PC-3 (cell line): Measurements from ENCODE around the gene CFAP299. TPM values are rescaled to one million over a fixed set of nuclear protein-coding genes. Genes with fewer than 3 reads are reported as not detected.

Source experiments
- ATAC-seq: fragments of 200-7000 bp; cut with Tn5 transposase; 2 replicates; pipeline ENCODE4 v1.9.1; 2020; ENCODE audit warnings: mild to moderate bottlenecking, moderate library complexity
- BruUV-seq: library from RNA; stranded (reverse); fragments of 400-500 nt; replicated peaks from 2 replicates; lab custom pipeline; 2021; lab: Mats Ljungman, UMichigan
- CTCF ChIA-PET: fragments of 300-600 bp; sonication (Branson Sonifier 250); formaldehyde crosslinking; loops from one replicate; lab custom pipeline; 2022; ENCODE audit warnings: antibody characterized with exemption; lab: Charles Lee
- POLR2A ChIA-PET: fragments of 300-600 bp; sonication (Branson Sonifier 250); formaldehyde crosslinking; loops from one replicate; lab custom pipeline; 2022; ENCODE audit warnings: antibody characterized with exemption; ENCODE audit not compliant: unreplicated experiment; lab: Charles Lee
- DNase-seq: peaks from one replicate; pipeline ENCODE4 v3.0.0-alpha.2; 2015
- H2AFZ ChIP-seq: fragments of 300-600 bp; sonication (generic); 2 replicates; pipeline ENCODE4 v1.6.0; 2016; ENCODE audit warnings: antibody characterized with exemption, low read length
- H3F3A ChIP-seq: fragments of 300-600 bp; sonication (generic); one replicate; pipeline ENCODE4 v1.6.0; 2017; ENCODE audit warnings: antibody characterized with exemption, low read length, control low read depth, mild to moderate bottlenecking; ENCODE audit not compliant: unreplicated experiment
- H3K27ac ChIP-seq: fragments of 300-600 bp; sonication (generic); 2 replicates; pipeline ENCODE4 v1.5.1; 2016; ENCODE audit warnings: mild to moderate bottlenecking, low read length
- H3K27me3 ChIP-seq: fragments of 300-600 bp; sonication (generic); 2 replicates; pipeline ENCODE4 v1.6.1; 2016; ENCODE audit warnings: low read length, mixed read lengths
- H3K36me3 ChIP-seq: fragments of 300-600 bp; sonication (generic); 2 replicates; pipeline ENCODE4 v1.6.1; 2016; ENCODE audit warnings: low read depth, mixed run types, low read length, mixed read lengths
- H3K4me1 ChIP-seq: fragments of 300-600 bp; sonication (generic); 2 replicates; pipeline ENCODE4 v1.5.1; 2016; ENCODE audit warnings: low read length; ENCODE audit not compliant: insufficient read depth
- H3K4me2 ChIP-seq: fragments of 300-600 bp; sonication (generic); 2 replicates; pipeline ENCODE4 v1.6.0; 2016; ENCODE audit warnings: low read length
- H3K4me3 ChIP-seq: fragments of 300-600 bp; sonication (generic); 2 replicates; pipeline ENCODE4 v1.5.1; 2016; ENCODE audit warnings: mild to moderate bottlenecking, low read length, mixed read lengths
- H3K79me2 ChIP-seq: fragments of 300-600 bp; sonication (generic); 2 replicates; pipeline ENCODE4 v1.6.1; 2017; ENCODE audit warnings: low read length, mixed read lengths
- H3K9ac ChIP-seq: fragments of 300-600 bp; sonication (generic); 2 replicates; pipeline ENCODE4 v1.6.0; 2016; ENCODE audit warnings: mild to moderate bottlenecking, low read length
- H3K9me2 ChIP-seq: fragments of 300-600 bp; sonication (generic); replicated peaks from 2 replicates; pipeline ENCODE4 v1.6.1; 2016; ENCODE audit warnings: mixed run types, low read length, mixed read lengths
- H3K9me3 ChIP-seq: fragments of 300-600 bp; sonication (generic); 2 replicates; pipeline ENCODE4 v1.6.1; 2016; ENCODE audit warnings: low read length, mixed read lengths
- H4K20me1 ChIP-seq: fragments of 300-600 bp; sonication (generic); 2 replicates; pipeline ENCODE4 v1.6.1; 2016; ENCODE audit warnings: low read length, mixed read lengths
- CTCF ChIP-seq: fragments of 300-600 bp; sonication (generic); conservative IDR thresholded peaks from 2 replicates; pipeline ENCODE4 v1.5.1; 2017; ENCODE audit warnings: antibody characterized with exemption, low read depth, mild to moderate bottlenecking, low read length
- EZH2 ChIP-seq: fragments of 300-600 bp; sonication (generic); IDR thresholded peaks from one replicate; pipeline ENCODE4 v1.6.1; 2017; ENCODE audit warnings: antibody characterized with exemption, mild to moderate bottlenecking, low read length; ENCODE audit not compliant: unreplicated experiment
- EZH2phosphoT487 ChIP-seq: fragments of 300-600 bp; sonication (generic); IDR thresholded peaks from 2 replicates; pipeline ENCODE4 v1.6.1; 2018; ENCODE audit warnings: mild to moderate bottlenecking, antibody characterized with exemption, low read length, borderline replicate concordance
- intact Hi-C: fragments of 100-400 bp; cut with micrococcal nuclease; formaldehyde crosslinking; loops from 2 replicates; pipeline ENCODE4 v1.9.0; 2023
- total RNA-seq: library from RNA; depleted of rRNA; stranded (reverse); fragments of >200 nt; gene quantifications from 2 replicates; pipeline ENCODE4 v1.2.3, GENCODE V29; 2014

Gene CFAP299
- total RNA-seq, 1 experiment from 2014 or later, result not detected

- Histone ChIP-seq H3K9me2 (no peaks in the 10 kb centered on the region), H3K27ac (peak overlapping the region; percentile 76), H3K9ac (no peak overlapping the region), H4K20me1 (no peaks in the 10 kb centered on the region), H3K27me3 (no peaks in the 10 kb centered on the region), H3K4me1 (peaks cover 59% of the 10 kb centered on the region), H3K4me2 (peak overlapping the region; percentile 29), H2AFZ (no peak overlapping the region), H3K79me2 (no peaks in the 10 kb centered on the region), H3K9me3 (no peaks in the 10 kb centered on the region), H3F3A (no peaks in the 10 kb centered on the region), H3K36me3 (no peaks in the 10 kb centered on the region), H3K4me3 (no peak overlapping the region)
- POLR2A ChIA-PET, result no interaction called here
- ATAC-seq, result peak; percentile 70
- CTCF ChIA-PET, result no interaction called here
- intact Hi-C loops, result loop anchor here (5.0 to 10.0 kb wide), 2 partner anchors 42 to 285 kb away; partner anchors contain the start of gene FGF5
- DNase-seq, result peak; percentile 77
- BruUV-seq, result no TSS peak
- TF ChIP-seq EZH2phosphoT487 (no peak), EZH2 (no peak), CTCF (no peak)
These were observed 26.1 kb upstream of the CFAP299 start for GRCh38 chr4:80309294-80310004.

GRCh38 chr4:80311130-80311529, 24.4 kb upstream of the CFAP299 start:
- Histone ChIP-seq H3K79me2 (no peaks in the 10 kb centered on the region), H3K9me3 (no peaks in the 10 kb centered on the region), H3K4me1 (peaks cover 56% of the 10 kb centered on the region), H3K27me3 (no peaks in the 10 kb centered on the region), H2AFZ (no peak overlapping the region), H3K9ac (no peak overlapping the region), H3K36me3 (no peaks in the 10 kb centered on the region), H3K9me2 (no peaks in the 10 kb centered on the region), H4K20me1 (no peaks in the 10 kb centered on the region), H3K4me3 (no peak overlapping the region), H3K27ac (no peak overlapping the region), H3K4me2 (no peak overlapping the region), H3F3A (no peaks in the 10 kb centered on the region)
- TF ChIP-seq EZH2 (no peak), CTCF (no peak), EZH2phosphoT487 (no peak)
- BruUV-seq, result no TSS peak
- POLR2A ChIA-PET, result no interaction called here
- intact Hi-C loops, result loop anchor here (10.0 kb wide), 1 partner anchor 286 kb away; no protein-coding TSS in a partner anchor
- CTCF ChIA-PET, result interaction anchor here (0.6 kb wide), 1 partner anchor 12 kb away, joined by 3 read pairs; no protein-coding TSS in a partner anchor
- no peak for ATAC-seq
- no peak for DNase-seq

- Histone ChIP-seq H2AFZ (no peak overlapping the region), H3K27me3 (no peaks in the 10 kb centered on the region), H3K36me3 (no peaks in the 10 kb centered on the region), H3K79me2 (no peaks in the 10 kb centered on the region), H3K4me2 (no peak overlapping the region), H3K9ac (no peak overlapping the region), H4K20me1 (no peaks in the 10 kb centered on the region), H3K27ac (no peak overlapping the region), H3K4me1 (peaks cover 50% of the 10 kb centered on the region), H3K9me3 (no peaks in the 10 kb centered on the region), H3K4me3 (no peak overlapping the region), H3F3A (no peaks in the 10 kb centered on the region), H3K9me2 (no peaks in the 10 kb centered on the region)
- DNase-seq, result no peak
- ChIA-PET CTCF (no interaction called here), POLR2A (no interaction called here)
- intact Hi-C loops, result loop anchor here (10.0 kb wide), 1 partner anchor 287 kb away; no protein-coding TSS in a partner anchor
- no TSS peak for BruUV-seq
- TF ChIP-seq EZH2phosphoT487 (no peak), EZH2 (no peak), CTCF (no peak)
- no peak for ATAC-seq
These were observed 23.4 kb upstream of the CFAP299 start for GRCh38 chr4:80312124-80312523.
